Neural cell (in vitro differentiated cells): ENCODE data around the gene TSPAN18. TPM values are rescaled to one million over a fixed set of nuclear protein-coding genes. Genes with fewer than 3 reads are reported as not detected.

ENCODE experiments used
- H2AFZ ChIP-seq: fragments of 200-600, 300-800 bp; sonication (generic), shearing (Covaris generic); 2 replicates; pipeline ENCODE4 v1.6.0; 2014; ENCODE audit warnings: low read depth, mild to moderate bottlenecking, antibody characterized with exemption, low read length, moderate library complexity
- H3F3A ChIP-seq: fragments of 200-600 bp; shearing (Covaris generic); 2 replicates; pipeline ENCODE4 v1.6.1; 2016; ENCODE audit warnings: mild to moderate bottlenecking, moderate library complexity, mixed read lengths, antibody characterized with exemption, low read length; ENCODE audit not compliant: insufficient read depth, poor library complexity, severe bottlenecking
- H3K27ac ChIP-seq: fragments of 200-600, 300-800 bp; sonication (generic), shearing (Covaris generic); 2 replicates; pipeline ENCODE4 v1.5.1; 2014; ENCODE audit warnings: mild to moderate bottlenecking, low read length, moderate library complexity
- H3K27me3 ChIP-seq: fragments of 300-800, 200-600 bp; sonication (generic), shearing (Covaris generic); 2 replicates; pipeline ENCODE4 v1.6.0; 2014; ENCODE audit warnings: mild to moderate bottlenecking, low read depth, low read length, moderate library complexity; ENCODE audit not compliant: insufficient read depth
- H3K36me3 ChIP-seq: fragments of 300-800, 200-600 bp; sonication (generic), shearing (Covaris generic); 2 replicates; pipeline ENCODE4 v1.5.1; 2014; ENCODE audit warnings: mild to moderate bottlenecking, antibody characterized with exemption, low read length, moderate library complexity; ENCODE audit not compliant: insufficient read depth
- H3K4me2 ChIP-seq: fragments of 300-800, 200-600 bp; sonication (generic), shearing (Covaris generic); 2 replicates; pipeline ENCODE4 v1.6.0; 2014; ENCODE audit warnings: mild to moderate bottlenecking, low read length
- H3K4me3 ChIP-seq: fragments of 300-800, 200-600 bp; sonication (generic), shearing (Covaris generic); 2 replicates; pipeline ENCODE4 v1.5.1; 2014; ENCODE audit warnings: mild to moderate bottlenecking, low read length, moderate library complexity
- H3K79me2 ChIP-seq: fragments of 200-600 bp; shearing (Covaris generic); replicated peaks from 2 replicates; pipeline ENCODE4 v1.6.0; 2014; ENCODE audit warnings: mild to moderate bottlenecking, low read length, moderate library complexity; ENCODE audit not compliant: insufficient read depth
- H3K9ac ChIP-seq: fragments of 300-800, 200-600 bp; sonication (generic), shearing (Covaris generic); 2 replicates; pipeline ENCODE4 v1.6.1; 2016; ENCODE audit warnings: mild to moderate bottlenecking, low read length, mixed read lengths
- H3K9me2 ChIP-seq: fragments of 200-600 bp; shearing (Covaris generic); 2 replicates; pipeline ENCODE4 v1.6.1; 2016; ENCODE audit warnings: mild to moderate bottlenecking, low read length, mixed read lengths; ENCODE audit not compliant: insufficient read depth
- H3K9me3 ChIP-seq: fragments of 200-600, 300-800 bp; sonication (generic), shearing (Covaris generic); 2 replicates; pipeline ENCODE4 v1.6.1; 2016; ENCODE audit warnings: mild to moderate bottlenecking, mixed run types, low read length, moderate library complexity, mixed read lengths
- H4K20me1 ChIP-seq: fragments of 200-600 bp; shearing (Covaris generic); 2 replicates; pipeline ENCODE4 v1.6.1; 2016; ENCODE audit warnings: mild to moderate bottlenecking, mixed run types; ENCODE audit not compliant: insufficient read depth
- EP300 ChIP-seq: fragments of 450-650 bp; conservative IDR thresholded peaks from 2 replicates; pipeline ENCODE4 v1.6.1; 2014; ENCODE audit warnings: antibody characterized with exemption, mild to moderate bottlenecking, moderate library complexity; ENCODE audit not compliant: poor library complexity, severe bottlenecking
- EZH2 ChIP-seq: fragments of 200-600, 300-800 bp; shearing (Covaris generic), sonication (generic); IDR thresholded peaks from 2 replicates; pipeline ENCODE4 v1.6.1; 2014; ENCODE audit warnings: antibody characterized with exemption, low read length, borderline replicate concordance, mild to moderate bottlenecking; ENCODE audit not compliant: insufficient read depth, poor library complexity, severe bottlenecking
- MXI1 ChIP-seq: fragments of 450-650 bp; conservative IDR thresholded peaks from 2 replicates; pipeline ENCODE4 v1.6.1; 2014; ENCODE audit warnings: antibody characterized with exemption, mild to moderate bottlenecking; ENCODE audit not compliant: poor library complexity, severe bottlenecking
- POLR2AphosphoS5 ChIP-seq: IDR thresholded peaks from 2 replicates; pipeline ENCODE4 v1.6.1; 2012
- RAD21 ChIP-seq: fragments of 450-650 bp; conservative IDR thresholded peaks from 2 replicates; pipeline ENCODE4 v1.6.1; 2014; ENCODE audit warnings: antibody characterized with exemption, mild to moderate bottlenecking, moderate library complexity
- SMC3 ChIP-seq: fragments of 450-650 bp; conservative IDR thresholded peaks from 2 replicates; pipeline ENCODE4 v1.6.1; 2014; ENCODE audit warnings: antibody characterized with exemption, mild to moderate bottlenecking, moderate library complexity; ENCODE audit not compliant: poor library complexity
- TAF1 ChIP-seq: IDR thresholded peaks from 2 replicates; pipeline ENCODE4 v1.6.1; 2012; ENCODE audit warnings: low read depth
- polyA plus RNA-seq: library from polyadenylated mRNA; depleted of rRNA; stranded (reverse); fragments of >200 nt; gene quantifications from 2 replicates; pipeline ENCODE4 v1.2.3, GENCODE V29; 2014
- TF ChIP-seq, protein P1 (sequence below): fragments of 450-650 bp; IDR thresholded peaks from 2 replicates; pipeline ENCODE4 v1.5.1; 2014; ENCODE audit warnings: antibody characterized with exemption, mild to moderate bottlenecking, moderate library complexity; ENCODE audit not compliant: poor library complexity, severe bottlenecking
- TF ChIP-seq, protein P2 (sequence below): IDR thresholded peaks from 2 replicates; pipeline ENCODE4 v1.6.1; 2012; ENCODE audit warnings: borderline replicate concordance

Gene TSPAN18
- polyA plus RNA-seq, 1 donor from 2014 or later, result 8.4 TPM

DNA sequence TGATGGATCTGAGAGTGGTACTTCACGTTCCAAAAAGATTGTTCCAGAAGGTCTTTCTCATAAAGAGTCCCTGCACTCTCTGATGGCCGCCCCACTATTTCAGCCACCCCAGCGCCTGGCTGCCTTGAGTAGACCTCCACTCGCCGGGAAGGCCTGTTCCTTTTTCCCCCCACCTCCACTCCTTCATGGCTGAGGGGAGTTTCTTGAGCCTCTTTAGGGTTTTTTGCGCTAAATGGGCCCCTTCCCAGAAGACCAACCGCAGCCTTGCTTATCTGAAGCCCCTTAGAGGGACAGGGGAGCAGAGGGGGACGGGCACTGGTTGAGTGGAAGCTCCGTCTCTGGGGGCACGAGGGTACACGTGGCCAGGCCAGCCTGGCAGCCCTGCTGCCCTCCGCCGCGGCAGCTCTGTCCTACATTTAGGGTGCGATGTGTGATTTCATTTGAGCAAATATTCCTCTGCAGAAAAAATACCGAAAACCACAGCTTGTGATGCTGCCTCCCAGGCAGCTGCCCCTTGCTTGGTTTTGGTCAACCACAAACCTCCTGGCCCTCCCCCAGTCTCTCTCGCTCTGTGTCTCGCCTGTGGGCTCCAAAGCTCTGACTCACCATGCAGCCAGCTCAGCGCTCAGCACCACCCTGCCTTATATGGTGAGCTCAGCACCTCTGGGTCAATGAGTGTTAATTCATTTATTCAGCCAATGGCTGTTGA lies 135.2 kb downstream of the TSPAN18 start:
- no peak overlapping the region for H3K9ac ChIP-seq
- H2AFZ ChIP-seq, result no peak overlapping the region
- H3K27me3 ChIP-seq, result no peaks in the 10 kb centered on the region
- TF ChIP-seq EP300 (no peak), POLR2AphosphoS5 (no peak), EZH2 (no peak), TAF1 (no peak), SMC3 (no peak), RAD21 (no peak), MXI1 (no peak)
- TF ChIP-seq, protein P1, sequence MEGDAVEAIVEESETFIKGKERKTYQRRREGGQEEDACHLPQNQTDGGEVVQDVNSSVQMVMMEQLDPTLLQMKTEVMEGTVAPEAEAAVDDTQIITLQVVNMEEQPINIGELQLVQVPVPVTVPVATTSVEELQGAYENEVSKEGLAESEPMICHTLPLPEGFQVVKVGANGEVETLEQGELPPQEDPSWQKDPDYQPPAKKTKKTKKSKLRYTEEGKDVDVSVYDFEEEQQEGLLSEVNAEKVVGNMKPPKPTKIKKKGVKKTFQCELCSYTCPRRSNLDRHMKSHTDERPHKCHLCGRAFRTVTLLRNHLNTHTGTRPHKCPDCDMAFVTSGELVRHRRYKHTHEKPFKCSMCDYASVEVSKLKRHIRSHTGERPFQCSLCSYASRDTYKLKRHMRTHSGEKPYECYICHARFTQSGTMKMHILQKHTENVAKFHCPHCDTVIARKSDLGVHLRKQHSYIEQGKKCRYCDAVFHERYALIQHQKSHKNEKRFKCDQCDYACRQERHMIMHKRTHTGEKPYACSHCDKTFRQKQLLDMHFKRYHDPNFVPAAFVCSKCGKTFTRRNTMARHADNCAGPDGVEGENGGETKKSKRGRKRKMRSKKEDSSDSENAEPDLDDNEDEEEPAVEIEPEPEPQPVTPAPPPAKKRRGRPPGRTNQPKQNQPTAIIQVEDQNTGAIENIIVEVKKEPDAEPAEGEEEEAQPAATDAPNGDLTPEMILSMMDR, result no peak
- TF ChIP-seq, protein P2, sequence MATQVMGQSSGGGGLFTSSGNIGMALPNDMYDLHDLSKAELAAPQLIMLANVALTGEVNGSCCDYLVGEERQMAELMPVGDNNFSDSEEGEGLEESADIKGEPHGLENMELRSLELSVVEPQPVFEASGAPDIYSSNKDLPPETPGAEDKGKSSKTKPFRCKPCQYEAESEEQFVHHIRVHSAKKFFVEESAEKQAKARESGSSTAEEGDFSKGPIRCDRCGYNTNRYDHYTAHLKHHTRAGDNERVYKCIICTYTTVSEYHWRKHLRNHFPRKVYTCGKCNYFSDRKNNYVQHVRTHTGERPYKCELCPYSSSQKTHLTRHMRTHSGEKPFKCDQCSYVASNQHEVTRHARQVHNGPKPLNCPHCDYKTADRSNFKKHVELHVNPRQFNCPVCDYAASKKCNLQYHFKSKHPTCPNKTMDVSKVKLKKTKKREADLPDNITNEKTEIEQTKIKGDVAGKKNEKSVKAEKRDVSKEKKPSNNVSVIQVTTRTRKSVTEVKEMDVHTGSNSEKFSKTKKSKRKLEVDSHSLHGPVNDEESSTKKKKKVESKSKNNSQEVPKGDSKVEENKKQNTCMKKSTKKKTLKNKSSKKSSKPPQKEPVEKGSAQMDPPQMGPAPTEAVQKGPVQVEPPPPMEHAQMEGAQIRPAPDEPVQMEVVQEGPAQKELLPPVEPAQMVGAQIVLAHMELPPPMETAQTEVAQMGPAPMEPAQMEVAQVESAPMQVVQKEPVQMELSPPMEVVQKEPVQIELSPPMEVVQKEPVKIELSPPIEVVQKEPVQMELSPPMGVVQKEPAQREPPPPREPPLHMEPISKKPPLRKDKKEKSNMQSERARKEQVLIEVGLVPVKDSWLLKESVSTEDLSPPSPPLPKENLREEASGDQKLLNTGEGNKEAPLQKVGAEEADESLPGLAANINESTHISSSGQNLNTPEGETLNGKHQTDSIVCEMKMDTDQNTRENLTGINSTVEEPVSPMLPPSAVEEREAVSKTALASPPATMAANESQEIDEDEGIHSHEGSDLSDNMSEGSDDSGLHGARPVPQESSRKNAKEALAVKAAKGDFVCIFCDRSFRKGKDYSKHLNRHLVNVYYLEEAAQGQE, result no peak
- H3K9me2 ChIP-seq, result no peaks in the 10 kb centered on the region
- no peak overlapping the region for H3K4me3 ChIP-seq
- H3F3A ChIP-seq, result no peaks in the 10 kb centered on the region
- H3K36me3 ChIP-seq, result no peaks in the 10 kb centered on the region
- no peak overlapping the region for H3K27ac ChIP-seq
- H3K79me2 ChIP-seq, result no peaks in the 10 kb centered on the region
- H4K20me1 ChIP-seq, result no peaks in the 10 kb centered on the region
- no peaks in the 10 kb centered on the region for H3K9me3 ChIP-seq
- no peak overlapping the region for H3K4me2 ChIP-seq

DNA sequence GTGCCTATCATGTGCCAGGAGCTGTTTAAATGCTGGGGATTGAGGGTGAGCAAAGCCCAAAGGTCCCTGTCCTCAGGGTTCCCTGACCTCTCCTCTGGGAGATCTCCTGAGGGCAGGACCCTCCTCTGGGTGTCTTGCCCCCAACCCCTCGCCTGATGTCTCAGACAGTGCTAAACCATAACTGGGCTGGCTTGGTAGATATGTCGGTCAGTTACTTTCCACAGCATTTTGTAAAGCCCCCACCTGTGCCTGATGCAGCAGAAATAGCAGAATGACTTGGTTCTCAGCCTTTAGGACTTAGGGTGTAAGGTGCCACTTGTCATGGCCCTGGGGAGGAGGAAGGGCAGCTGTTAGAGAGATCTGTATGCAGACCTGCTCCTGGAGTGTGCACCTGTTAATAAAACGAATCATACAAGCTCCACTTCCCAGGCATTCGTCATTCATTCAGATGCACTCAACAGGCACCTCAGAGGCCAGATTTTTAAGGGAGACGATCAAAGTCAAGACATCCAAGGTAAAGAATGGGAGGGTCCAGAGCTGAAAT lies 135.9 kb downstream of the TSPAN18 start:
- Histone ChIP-seq H3K27me3 (no peaks in the 10 kb centered on the region), H3K9me2 (no peaks in the 10 kb centered on the region), H3K27ac (no peak overlapping the region), H3K4me3 (no peak overlapping the region), H3K79me2 (no peaks in the 10 kb centered on the region), H3K9ac (no peak overlapping the region), H3F3A (no peaks in the 10 kb centered on the region), H3K9me3 (no peaks in the 10 kb centered on the region), H2AFZ (no peak overlapping the region), H3K36me3 (no peaks in the 10 kb centered on the region), H4K20me1 (no peaks in the 10 kb centered on the region), H3K4me2 (no peak overlapping the region)
- TF ChIP-seq RAD21, result no peak
- TF ChIP-seq EP300, result no peak
- TF ChIP-seq, protein P2, result no peak
- TF ChIP-seq, protein P1, result no peak
- TF ChIP-seq MXI1, result no peak
- TF ChIP-seq POLR2AphosphoS5, result no peak
- no peak for TF ChIP-seq SMC3
- TF ChIP-seq EZH2, result no peak
- no peak for TF ChIP-seq TAF1
